GM18861 (cell line): ENCODE data around the gene MFSD12.
"Not testable (repeated sequence)": the region's sequence is repeated elsewhere in the genome, so short reads cannot be mapped to it uniquely, and the experiment has no call there.

Experiments used
- ATAC-seq: cut with Tn5 transposase; IDR thresholded peaks from one replicate; pipeline ENCODE4 v1.9.1; 2021; ENCODE audit not compliant: unreplicated experiment

Gene MFSD12

GRCh38 chr19:3537438-3538240, 19.7 kb downstream of the MFSD12 start:
- no peak for ATAC-seq

GRCh38 chr19:3537101-3537437, 20.3 kb downstream of the MFSD12 start:
- ATAC-seq = no peak

GRCh38 chr19:3536429-3537100, 20.8 kb downstream of the MFSD12 start:
- ATAC-seq = no peak

- no peak for ATAC-seq
Observed at GRCh38 chr19:3535981-3536380, 21.4 kb downstream of the MFSD12 start.

- ATAC-seq = no peak
Observed at GRCh38 chr19:3535563-3535965, 21.8 kb downstream of the MFSD12 start.

- no peak for ATAC-seq
Observed at GRCh38 chr19:3535235-3535535, 22.2 kb downstream of the MFSD12 start.

- no peak for ATAC-seq
Observed at GRCh38 chr19:3534375-3535234, 22.8 kb downstream of the MFSD12 start.

- no peak for ATAC-seq
Observed at GRCh38 chr19:3533563-3534216, 23.7 kb downstream of the MFSD12 start.

- no peak for ATAC-seq
Observed at GRCh38 chr19:3533033-3533432, 24.4 kb downstream of the MFSD12 start.

GRCh38 chr19:3532154-3532786, 25.1 kb downstream of the MFSD12 start:
- no peak for ATAC-seq

- no peak for ATAC-seq
Observed at GRCh38 chr19:3531716-3532115, 25.7 kb downstream of the MFSD12 start.

GRCh38 chr19:3530389-3530788, 27.0 kb downstream of the MFSD12 start:
- no peak for ATAC-seq

GRCh38 chr19:3529299-3529698, 28.1 kb downstream of the MFSD12 start:
- ATAC-seq = not testable (repeated sequence)

GRCh38 chr19:3528539-3529211, 28.7 kb downstream of the MFSD12 start:
- ATAC-seq = no peak

GRCh38 chr19:3528080-3528479, 29.3 kb downstream of the MFSD12 start:
- no peak for ATAC-seq

- no peak for ATAC-seq
Observed at GRCh38 chr19:3527238-3527910, 30.0 kb downstream of the MFSD12 start.

GRCh38 chr19:3526507-3527237, 30.7 kb downstream of the MFSD12 start:
- ATAC-seq = no peak

GRCh38 chr19:3524904-3525451, 32.4 kb downstream of the MFSD12 start:
- no peak for ATAC-seq
